GM18907 (cell line): ENCODE results near the gene TMPRSS15.
"Not testable (repeated sequence)": the region's sequence is repeated elsewhere in the genome, so short reads cannot be mapped to it uniquely, and the experiment has no call there.

Experiments
- ATAC-seq: cut with Tn5 transposase; IDR thresholded peaks from one replicate; pipeline ENCODE4 v1.9.1; 2021; ENCODE audit warnings: mild to moderate bottlenecking, moderate library complexity; ENCODE audit not compliant: unreplicated experiment

The TMPRSS15 gene

DNA sequence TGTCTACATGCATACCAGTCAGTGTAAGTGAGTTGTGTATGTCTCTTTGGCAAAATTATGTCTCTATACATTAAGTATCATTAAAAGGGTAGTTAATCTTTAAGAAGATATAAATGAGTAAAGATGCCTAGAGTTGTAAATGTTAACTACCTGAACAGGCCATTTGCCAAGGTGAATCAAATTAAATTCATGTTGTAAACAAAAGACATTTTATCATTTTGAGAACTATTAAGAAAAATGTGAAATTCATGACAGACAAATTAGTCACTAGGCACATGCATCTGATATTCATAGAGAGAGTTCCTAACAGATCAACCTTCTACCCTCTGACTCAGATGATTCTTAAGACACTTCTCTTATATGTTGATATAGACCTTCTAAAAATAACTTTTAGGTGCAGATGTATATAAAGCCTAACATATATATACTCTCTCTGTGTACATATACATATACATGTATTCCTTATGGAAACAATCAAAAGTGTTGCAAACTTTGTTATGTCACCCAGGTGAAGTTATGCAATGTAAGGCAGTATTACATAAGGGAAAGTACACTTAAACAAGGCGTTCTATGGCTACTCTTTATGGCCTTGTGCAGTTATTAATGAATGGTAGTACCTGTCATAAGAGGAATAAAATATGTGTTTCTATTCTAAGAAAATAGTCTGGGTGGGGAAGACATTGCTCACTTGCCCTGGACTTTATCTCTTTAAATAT is at the start of gene TMPRSS15:
TMPRSS15 (minus strand) TSS at position 51 of the 716 bp plus-strand sequence. CDS start 163 bp downstream, outside the sequence.
- ATAC-seq = no peak

DNA sequence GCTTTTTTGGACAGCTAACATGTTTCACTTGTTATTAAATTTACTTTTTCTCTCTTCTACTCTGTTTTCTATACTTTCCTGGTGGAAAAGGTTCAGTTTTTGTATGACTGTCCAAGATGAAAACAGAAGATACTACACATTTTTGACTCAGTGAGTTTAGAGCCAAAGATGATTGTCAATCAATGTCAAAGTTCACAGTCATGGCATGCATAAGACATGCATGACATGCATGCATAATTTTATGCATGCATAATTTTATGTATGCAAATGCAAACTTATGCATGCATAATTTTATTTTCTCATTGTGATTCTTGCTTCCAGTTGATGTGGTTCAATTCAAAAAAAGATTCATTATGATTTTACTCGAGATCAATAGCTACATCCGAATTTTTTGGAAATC is 48.1 kb upstream of the TMPRSS15 start:
- no peak for ATAC-seq

- no peak for ATAC-seq
These were observed 46.3 kb upstream of the TMPRSS15 start for GRCh38 chr21:18449605-18450550.

GRCh38 chr21:18443701-18444100 is 40.1 kb upstream of the TMPRSS15 start:
- no peak for ATAC-seq

- ATAC-seq = no peak
These were observed 39.5 kb upstream of the TMPRSS15 start for GRCh38 chr21:18443085-18443484.

DNA sequence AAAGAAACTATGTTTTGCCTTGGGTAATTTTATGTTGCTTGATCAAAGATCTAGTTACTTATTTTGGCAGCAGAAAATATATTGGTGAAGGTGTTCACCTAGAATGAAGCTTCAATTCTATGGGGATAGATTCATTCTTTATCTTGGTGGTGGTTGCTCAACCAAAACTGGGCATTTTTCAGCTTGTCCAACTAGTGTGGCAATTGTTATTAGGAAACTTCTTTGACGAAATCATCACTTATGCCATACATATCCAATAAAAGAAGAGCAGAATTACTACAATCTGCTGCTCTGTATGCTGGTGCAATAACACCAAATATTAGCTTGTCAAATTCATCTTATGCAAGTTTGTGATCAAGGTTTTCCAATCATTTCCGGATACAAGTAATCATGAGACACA is 26.8 kb upstream of the TMPRSS15 start:
- no peak for ATAC-seq

GRCh38 chr21:18424276-18424675 is 20.7 kb upstream of the TMPRSS15 start:
- no peak for ATAC-seq

DNA sequence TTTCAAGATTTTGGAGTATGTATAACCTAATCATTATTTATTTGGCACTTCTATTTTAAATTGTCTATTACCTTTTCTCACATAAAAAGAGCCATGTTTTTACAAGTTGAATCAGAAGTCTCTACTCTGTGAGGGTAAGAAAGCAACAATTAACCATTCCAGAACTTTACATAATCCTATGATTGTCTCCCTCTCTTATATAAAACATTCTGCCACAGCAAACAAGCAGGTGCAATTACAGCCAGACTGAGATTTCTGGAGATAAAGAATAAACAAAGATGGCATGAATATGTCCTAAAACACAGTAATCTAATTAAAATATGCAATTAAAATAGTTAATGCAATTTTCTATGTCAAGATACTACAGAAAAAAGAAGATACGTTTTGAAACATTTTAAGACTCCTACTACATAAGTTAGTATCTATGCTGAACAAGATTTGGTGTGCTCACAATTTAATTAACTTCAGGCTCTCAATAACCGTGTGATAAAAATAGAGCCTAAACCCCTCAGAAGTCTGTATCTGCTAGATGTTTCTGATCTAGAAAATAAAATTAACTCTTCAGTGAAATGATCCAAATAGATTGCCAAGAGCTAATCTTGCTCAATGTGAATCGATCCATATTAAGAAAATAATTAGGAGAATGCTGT is 13.7 kb upstream of the TMPRSS15 start:
- no peak for ATAC-seq

DNA sequence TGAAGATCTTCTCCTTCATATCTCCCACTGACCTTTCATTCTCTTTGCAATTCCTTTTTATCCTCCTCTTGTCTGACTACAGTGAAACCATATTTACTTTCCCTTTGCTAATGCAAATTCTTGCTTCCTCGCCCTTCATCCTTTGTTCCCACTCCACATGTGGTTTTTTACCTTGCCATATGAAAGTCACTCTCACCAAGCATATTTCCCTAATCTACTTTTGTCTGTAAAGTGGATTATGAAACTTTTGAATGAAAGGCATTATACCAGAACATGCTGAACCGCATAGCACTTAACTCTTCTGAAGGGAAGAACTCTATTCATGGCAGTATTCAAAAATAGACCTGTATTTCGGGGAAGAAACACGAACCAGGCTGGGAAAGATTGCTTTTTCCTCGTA is 8.0 kb upstream of the TMPRSS15 start:
- no peak for ATAC-seq

DNA sequence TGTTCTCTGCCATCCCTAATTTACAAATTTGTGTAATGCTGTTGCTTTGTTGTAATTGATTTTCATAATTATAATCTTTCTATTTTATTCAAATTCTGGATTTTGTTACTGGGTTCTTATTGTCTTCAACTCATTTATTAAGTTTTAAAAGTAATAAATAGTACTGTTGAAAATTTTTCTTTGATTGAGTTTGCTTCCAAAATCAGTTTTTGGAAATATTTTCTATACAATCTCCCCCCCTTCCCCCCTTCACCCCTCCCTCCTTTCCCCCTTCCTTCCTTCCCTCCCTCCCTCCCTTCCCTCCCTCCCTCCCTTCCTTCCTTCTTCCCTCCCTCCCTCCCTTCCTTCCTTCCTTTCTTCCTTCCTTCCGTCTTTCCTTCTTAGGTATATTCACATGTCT is 6.0 kb upstream of the TMPRSS15 start:
- no peak for ATAC-seq

DNA sequence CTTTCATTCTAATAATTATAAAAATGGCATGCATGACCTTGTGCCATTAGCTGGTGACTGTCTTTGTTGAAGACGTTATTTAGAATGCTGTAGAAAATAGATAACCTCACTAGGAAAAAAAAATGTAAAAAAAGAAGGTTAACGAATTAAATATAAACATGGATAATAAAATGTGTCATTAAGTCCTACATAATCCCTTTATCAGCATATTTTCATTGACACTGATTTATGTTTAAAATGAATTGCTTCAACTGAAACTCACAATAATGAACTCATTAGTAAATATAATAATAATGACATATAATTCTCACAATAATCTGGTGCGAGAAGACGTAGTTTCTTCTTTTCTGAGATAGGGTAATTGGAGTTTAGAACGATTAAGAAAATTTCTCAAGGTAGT is 4.7 kb downstream of the TMPRSS15 start:
- no peak for ATAC-seq

- ATAC-seq = no peak
These were observed 15.6 kb downstream of the TMPRSS15 start for GRCh38 chr21:18387994-18388393.

DNA sequence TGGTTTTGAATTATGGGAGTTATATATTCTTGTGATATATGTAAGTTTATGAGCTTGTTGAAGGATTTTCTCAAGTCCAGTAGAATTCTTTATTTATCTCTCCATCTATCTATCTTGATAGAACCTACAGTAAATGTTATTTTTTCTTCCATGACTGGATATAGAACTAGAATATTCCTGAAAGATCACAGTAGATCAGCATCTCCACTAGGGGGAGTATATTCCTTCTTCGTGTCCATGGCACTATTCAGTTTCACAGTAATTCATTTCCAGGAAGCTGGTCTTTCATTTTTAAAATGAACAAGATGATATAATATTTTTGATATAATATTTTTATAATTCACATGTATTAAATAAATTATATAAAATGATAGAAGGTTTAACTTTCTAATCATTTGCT is 18.8 kb downstream of the TMPRSS15 start:
- ATAC-seq = no peak

GRCh38 chr21:18382934-18383619 is 20.5 kb downstream of the TMPRSS15 start:
- ATAC-seq = not testable (repeated sequence)

- no peak for ATAC-seq
These were observed 21.4 kb downstream of the TMPRSS15 start for GRCh38 chr21:18382141-18382540.

GRCh38 chr21:18373606-18374005 is 30.0 kb downstream of the TMPRSS15 start:
- ATAC-seq = no peak

- ATAC-seq = no peak
These were observed 33.3 kb downstream of the TMPRSS15 start for GRCh38 chr21:18370301-18370700.

DNA sequence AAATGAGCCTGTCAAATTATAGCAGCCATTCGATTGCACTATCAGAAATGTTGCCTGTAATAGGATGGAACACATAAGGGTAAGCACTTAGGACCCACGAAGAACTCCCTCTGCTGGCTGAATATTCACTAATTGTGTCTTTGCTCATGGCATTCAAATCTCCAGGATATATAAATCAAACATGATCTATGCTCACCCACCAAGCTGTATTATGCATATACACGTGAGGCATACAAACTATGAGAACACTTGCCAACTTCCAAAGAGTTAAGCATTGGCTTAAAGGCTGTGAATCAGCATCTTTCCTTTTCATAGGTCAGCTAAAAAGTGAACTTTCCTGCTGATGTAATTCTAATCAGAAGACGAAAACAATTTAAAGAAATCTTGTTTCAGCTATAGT is 34.5 kb downstream of the TMPRSS15 start:
- no peak for ATAC-seq

GRCh38 chr21:18368205-18368604 is 35.4 kb downstream of the TMPRSS15 start:
- no peak for ATAC-seq

DNA sequence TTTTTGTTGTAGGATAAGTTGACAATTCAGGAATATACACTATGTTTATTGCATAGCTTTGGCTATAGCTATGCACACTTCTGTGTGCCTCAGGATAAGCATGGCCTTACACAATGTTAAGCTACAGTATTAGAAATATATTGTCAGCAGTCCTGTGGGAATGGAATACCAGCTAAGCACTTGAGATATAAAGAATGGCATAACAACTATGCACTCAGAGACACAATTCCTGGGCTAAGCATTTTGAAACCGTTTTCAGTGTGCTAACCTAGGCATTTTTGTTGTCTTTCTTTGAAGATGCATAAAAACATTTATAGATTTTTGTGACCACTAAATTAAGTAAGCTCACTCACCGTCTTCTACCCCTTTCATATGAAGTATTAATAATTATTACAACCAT is 46.8 kb downstream of the TMPRSS15 start:
- ATAC-seq = no peak

DNA sequence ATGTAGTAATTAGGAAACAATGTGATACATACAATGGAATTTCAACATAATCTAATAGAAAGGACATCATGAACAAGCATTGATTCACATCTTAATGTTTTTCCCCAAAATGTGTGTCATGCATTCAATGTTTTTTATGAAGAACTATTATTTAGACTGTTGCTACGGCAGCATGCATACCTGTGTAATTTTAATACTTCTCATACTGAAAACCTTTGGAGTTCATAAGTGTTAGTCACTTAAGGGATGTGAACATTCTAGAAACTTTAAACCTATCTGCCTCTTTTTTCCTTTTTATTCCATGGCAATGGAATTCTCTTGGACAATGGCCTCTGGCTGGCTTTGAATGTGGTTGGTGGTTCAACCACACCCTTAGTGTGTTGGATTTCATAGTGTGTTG is 48.6 kb downstream of the TMPRSS15 start:
- no peak for ATAC-seq
